Measurements from ENCODE around the gene KRT31. TPM values are rescaled to one million over a fixed set of nuclear protein-coding genes. Genes with fewer than 3 reads are reported as not detected.
"Not testable (repeated sequence)": the region's sequence is repeated elsewhere in the genome, so short reads cannot be mapped to it uniquely, and the experiment has no call there.

Gene KRT31
- total and polyA plus RNA-seq, 4 donors: not detected

DNA sequence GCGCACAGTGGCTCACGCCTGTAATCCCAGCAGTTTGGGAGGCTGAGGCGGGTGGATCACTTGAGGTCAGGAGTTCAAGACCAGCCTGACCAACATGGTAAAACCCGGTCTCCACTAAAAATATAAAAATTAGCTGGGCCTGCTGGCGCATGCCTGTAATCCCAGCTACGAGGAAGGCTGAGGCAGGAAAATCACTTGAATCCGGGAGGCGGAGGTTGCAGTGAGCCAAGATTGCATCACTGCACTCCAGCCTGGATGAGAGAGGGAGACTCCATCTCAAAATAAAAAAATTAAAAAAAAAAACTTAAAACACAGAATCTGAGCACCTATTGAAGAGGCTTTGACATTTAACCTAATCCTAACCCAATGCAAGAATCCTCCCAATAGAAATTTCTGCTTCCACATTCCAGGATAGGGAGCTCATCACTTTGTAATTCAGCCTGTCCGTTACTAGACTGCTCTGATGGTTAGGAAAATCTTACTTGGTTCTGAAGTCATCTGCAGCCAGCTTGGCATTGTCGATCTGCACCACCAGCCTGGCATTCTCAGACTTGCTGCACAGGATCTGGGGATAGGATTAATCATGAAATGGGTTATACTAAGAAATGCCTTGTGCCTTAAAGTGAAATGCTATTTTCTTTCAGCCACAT, 29.9 kb downstream of the KRT31 start:
- DNase-seq: no peak
- no peak overlapping the region for H3K27ac ChIP-seq (ENCODE audit: low read depth in 1 of 2, low read length in 2 of 2)
- no peak overlapping the region for H3K4me3 ChIP-seq (ENCODE audit: low read length in 2 of 2)
- 78 to 80% methylated on average over 10 of the region's 10 CpGs for WGBS, 2 donors
- no peaks in the 10 kb centered on the region for H3K27me3 ChIP-seq (ENCODE audit: control insufficient read depth in 1 of 2, insufficient read depth in 2 of 2, low read length in 1 of 2)
- no peaks in the 10 kb centered on the region for H3K9me3 ChIP-seq (ENCODE audit: control insufficient read depth, low read length)
- H3K36me3 ChIP-seq (ENCODE audit: control insufficient read depth in 1 of 2, insufficient read depth in 2 of 2, low read length in 1 of 2): no peaks in the 10 kb centered on the region
- H3K4me1 ChIP-seq (ENCODE audit: control insufficient read depth in 1 of 2, insufficient read depth in 2 of 2, low read length in 2 of 2): no peaks in the 10 kb centered on the region
- intact Hi-C loops (cut with DNase I): no loop called here
- ATAC-seq (ENCODE audit: low FRiP score): no peak

DNA sequence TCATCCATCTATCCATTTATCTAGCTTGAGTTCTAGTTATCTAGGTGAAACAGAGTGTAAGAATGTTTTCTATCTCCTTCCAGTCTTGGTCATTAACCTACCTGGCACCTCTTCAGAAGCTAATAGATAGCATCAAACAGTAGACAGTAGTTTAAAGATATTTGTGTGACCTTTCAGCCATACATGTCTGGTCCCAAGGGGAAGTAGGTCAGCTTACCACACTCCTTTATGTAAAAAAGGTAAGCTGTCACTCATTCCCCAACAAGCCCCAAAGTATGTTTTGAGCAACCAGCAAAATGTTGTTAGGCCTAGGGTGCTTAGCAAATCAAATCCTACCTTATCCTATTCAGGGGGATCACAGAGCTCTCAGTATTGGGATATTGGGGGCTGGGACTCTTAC, 31.3 kb downstream of the KRT31 start:
- DNase-seq: no peak
- Histone ChIP-seq H3K27me3 (ENCODE audit: control insufficient read depth in 1 of 2, insufficient read depth in 2 of 2, low read length in 1 of 2) (no peaks in the 10 kb centered on the region), H3K36me3 (ENCODE audit: control insufficient read depth in 1 of 2, insufficient read depth in 2 of 2, low read length in 1 of 2) (no peaks in the 10 kb centered on the region), H3K4me1 (ENCODE audit: control insufficient read depth in 1 of 2, insufficient read depth in 2 of 2, low read length in 2 of 2) (no peaks in the 10 kb centered on the region), H3K27ac (ENCODE audit: low read depth in 1 of 2, low read length in 2 of 2) (no peak overlapping the region), H3K9me3 (ENCODE audit: control insufficient read depth, low read length) (peaks cover 1% of the 10 kb centered on the region), H3K4me3 (ENCODE audit: low read length in 2 of 2) (no peak overlapping the region)
- intact Hi-C loops (cut with DNase I): no loop called here
- no peak for ATAC-seq (ENCODE audit: low FRiP score)

DNA sequence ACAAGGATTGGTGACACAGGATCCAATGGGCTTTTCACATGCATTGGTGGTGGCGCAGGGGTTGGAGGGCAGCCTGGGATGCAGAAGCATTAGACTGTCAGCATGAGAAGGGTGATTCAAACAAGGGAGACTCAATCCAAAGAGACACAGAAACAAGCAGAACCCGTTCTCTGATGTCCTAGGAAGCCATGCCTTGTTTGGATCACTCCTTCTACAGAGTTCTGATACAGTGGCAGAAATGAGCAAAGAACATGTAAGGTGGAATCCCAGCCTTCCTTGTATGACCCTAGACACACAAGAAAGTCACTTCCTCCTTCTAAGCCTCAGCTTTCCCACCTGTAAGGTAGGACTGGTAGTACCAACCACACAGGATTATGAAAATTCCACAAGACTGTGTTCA, 33.5 kb downstream of the KRT31 start:
- Histone ChIP-seq H3K4me1 (ENCODE audit: control insufficient read depth in 1 of 2, insufficient read depth in 2 of 2, low read length in 2 of 2) (no peaks in the 10 kb centered on the region), H3K27me3 (ENCODE audit: control insufficient read depth in 1 of 2, insufficient read depth in 2 of 2, low read length in 1 of 2) (no peaks in the 10 kb centered on the region), H3K36me3 (ENCODE audit: control insufficient read depth in 1 of 2, insufficient read depth in 2 of 2, low read length in 1 of 2) (no peaks in the 10 kb centered on the region), H3K9me3 (ENCODE audit: control insufficient read depth, low read length) (peaks cover 1% of the 10 kb centered on the region), H3K27ac (ENCODE audit: low read depth in 1 of 2, low read length in 2 of 2) (no peak overlapping the region), H3K4me3 (ENCODE audit: low read length in 2 of 2) (no peak overlapping the region)
- WGBS, 2 donors: 72 to 76% methylated on average over 2 of the region's 2 CpGs
- intact Hi-C loops (cut with DNase I): no loop called here
- DNase-seq (no peak), ATAC-seq (ENCODE audit: low FRiP score) (no peak)

DNA sequence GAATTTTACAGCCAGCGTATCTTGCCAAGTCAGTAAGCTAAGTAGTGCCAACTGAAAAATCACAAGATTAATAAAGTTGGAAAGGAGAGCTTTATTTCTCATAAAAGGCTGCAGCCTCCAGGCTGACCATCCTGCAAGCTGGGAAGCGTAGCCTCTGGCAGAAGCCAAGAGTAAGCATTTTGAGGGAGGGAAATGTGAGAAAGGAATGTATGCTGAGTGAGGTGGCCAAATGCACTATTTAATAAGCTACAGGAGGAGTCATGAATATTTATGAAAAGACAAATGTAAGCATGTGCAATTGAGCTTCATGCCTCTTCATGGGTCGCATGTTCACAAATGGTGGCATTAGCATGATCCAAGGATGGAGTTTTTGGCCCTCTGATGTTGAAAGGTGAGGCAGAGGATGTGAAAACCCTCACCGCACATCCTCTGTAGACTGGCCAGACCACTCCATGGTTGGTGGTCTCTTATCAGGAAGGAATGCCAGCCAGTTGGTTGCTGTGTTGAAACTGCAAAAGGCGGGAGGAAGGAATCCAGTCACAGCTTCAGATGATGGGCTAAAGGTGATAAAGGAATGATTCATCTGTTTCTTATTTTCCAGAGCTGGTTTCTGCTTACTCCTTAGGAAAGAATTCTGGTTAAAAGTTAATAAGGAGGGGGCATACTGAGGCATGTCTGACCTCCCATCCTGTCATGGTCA, 37.0 kb downstream of the KRT31 start:
- Histone ChIP-seq H3K27me3 (ENCODE audit: control insufficient read depth in 1 of 2, insufficient read depth in 2 of 2, low read length in 1 of 2) (no peaks in the 10 kb centered on the region), H3K36me3 (ENCODE audit: control insufficient read depth in 1 of 2, insufficient read depth in 2 of 2, low read length in 1 of 2) (no peaks in the 10 kb centered on the region), H3K27ac (ENCODE audit: low read depth in 1 of 2, low read length in 2 of 2) (no peak overlapping the region), H3K9me3 (ENCODE audit: control insufficient read depth, low read length) (peaks cover 3% of the 10 kb centered on the region), H3K4me1 (ENCODE audit: control insufficient read depth in 1 of 2, insufficient read depth in 2 of 2, low read length in 2 of 2) (no peaks in the 10 kb centered on the region), H3K4me3 (ENCODE audit: low read length in 2 of 2) (no peak overlapping the region)
- 77 to 79% methylated on average over 5 of the region's 5 CpGs for WGBS, 2 donors
- no peak for ATAC-seq (ENCODE audit: low FRiP score)
- no peak for DNase-seq
- intact Hi-C loops (cut with DNase I): no loop called here

DNA sequence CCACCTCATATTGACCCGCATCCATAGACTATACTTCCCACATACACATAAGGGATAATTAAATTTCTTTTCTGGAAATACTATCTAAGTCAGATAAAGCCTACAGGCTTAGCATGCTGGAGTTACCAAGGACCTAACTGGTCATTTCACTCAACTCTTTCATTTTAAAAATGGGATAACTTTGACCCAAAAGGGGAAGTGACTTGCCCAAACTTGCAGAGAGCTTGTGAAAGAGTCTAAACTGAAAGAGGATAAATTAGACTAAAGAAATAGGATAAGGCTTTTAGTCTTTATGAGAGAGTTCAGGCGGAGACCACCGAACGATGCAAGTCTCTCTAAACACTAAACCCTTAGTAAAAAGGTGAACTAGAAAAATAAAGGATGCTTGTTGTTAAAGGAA, 42.9 kb downstream of the KRT31 start:
- Histone ChIP-seq H3K4me3 (ENCODE audit: low read length in 2 of 2) (no peak overlapping the region), H3K27ac (ENCODE audit: low read depth in 1 of 2, low read length in 2 of 2) (no peak overlapping the region), H3K36me3 (ENCODE audit: control insufficient read depth in 1 of 2, insufficient read depth in 2 of 2, low read length in 1 of 2) (no peaks in the 10 kb centered on the region), H3K27me3 (ENCODE audit: control insufficient read depth in 1 of 2, insufficient read depth in 2 of 2, low read length in 1 of 2) (no peaks in the 10 kb centered on the region), H3K4me1 (ENCODE audit: control insufficient read depth in 1 of 2, insufficient read depth in 2 of 2, low read length in 2 of 2) (no peaks in the 10 kb centered on the region), H3K9me3 (ENCODE audit: control insufficient read depth, low read length) (peaks cover 2% of the 10 kb centered on the region)
- no peak for ATAC-seq (ENCODE audit: low FRiP score)
- intact Hi-C loops (cut with DNase I): no loop called here
- no peak for DNase-seq
- WGBS, 2 donors: 86 to 91% methylated on average over 4 of the region's 4 CpGs

DNA sequence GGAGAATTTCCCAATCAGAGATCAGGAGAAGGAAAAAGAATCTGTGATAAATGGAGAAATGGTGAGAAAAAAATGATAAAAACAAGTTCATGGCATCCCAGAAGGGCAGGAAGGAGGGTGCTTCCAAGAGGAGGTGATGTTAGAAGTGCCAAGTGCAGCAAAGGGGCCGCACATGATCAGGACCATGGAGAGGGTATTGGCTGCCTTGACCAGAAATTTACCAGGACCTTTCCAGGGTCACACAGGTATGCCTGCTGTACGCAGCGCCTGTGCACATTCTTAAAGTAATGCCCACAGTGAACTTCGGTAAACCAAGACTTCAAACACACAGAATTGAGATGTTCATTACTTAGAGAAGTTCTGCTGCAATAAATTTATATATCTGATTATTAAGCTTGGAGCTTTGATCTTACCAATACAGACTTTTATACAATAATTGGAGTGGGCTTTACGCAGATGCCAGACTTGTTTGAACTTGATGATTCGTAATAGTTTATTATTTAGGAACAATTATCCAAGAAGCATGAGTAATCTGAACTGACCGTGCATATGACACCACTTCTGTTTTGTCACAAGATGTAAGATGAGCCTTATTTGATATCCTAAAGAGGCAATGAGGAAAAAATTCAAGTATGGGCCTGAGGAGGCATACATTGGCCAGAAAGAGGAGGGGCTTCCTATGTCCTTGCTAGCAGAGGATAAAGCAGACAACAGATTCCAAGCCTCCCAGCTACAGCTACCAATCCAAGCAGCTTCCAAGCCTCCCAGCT, 44.6 kb downstream of the KRT31 start:
- DNase-seq (no peak), ATAC-seq (ENCODE audit: low FRiP score) (no peak)
- Histone ChIP-seq H3K27ac (ENCODE audit: low read depth in 1 of 2, low read length in 2 of 2) (no peak overlapping the region), H3K9me3 (ENCODE audit: control insufficient read depth, low read length) (peaks cover 2% of the 10 kb centered on the region), H3K4me1 (ENCODE audit: control insufficient read depth in 1 of 2, insufficient read depth in 2 of 2, low read length in 2 of 2) (no peaks in the 10 kb centered on the region), H3K36me3 (ENCODE audit: control insufficient read depth in 1 of 2, insufficient read depth in 2 of 2, low read length in 1 of 2) (no peaks in the 10 kb centered on the region), H3K4me3 (ENCODE audit: low read length in 2 of 2) (no peak overlapping the region), H3K27me3 (ENCODE audit: control insufficient read depth in 1 of 2, insufficient read depth in 2 of 2, low read length in 1 of 2) (no peaks in the 10 kb centered on the region)
- intact Hi-C loops (cut with DNase I): no loop called here
- 75 to 76% methylated on average over 7 of the region's 7 CpGs for WGBS, 2 donors

DNA sequence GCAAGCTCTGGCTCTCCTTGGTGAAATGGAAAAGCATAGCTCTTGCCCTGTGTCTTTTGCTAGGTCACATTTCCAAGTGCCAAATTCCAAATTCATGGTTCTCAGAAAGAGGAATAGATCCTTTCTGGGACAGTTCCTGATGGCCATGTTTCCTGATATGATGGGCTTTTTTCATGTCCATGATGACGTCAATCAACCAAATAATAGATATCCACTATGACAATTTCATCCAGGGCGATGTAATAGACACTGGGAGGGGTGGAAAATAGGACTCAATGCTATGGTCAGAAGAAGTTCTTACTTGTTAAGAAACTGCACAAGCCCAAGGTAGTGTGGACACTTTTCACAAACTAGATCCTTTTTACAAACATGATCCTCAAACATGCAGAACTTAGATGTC, 46.2 kb downstream of the KRT31 start:
- WGBS, 2 donors: 78 to 81% methylated on average over 2 of the region's 2 CpGs
- no peak for ATAC-seq (ENCODE audit: low FRiP score)

DNA sequence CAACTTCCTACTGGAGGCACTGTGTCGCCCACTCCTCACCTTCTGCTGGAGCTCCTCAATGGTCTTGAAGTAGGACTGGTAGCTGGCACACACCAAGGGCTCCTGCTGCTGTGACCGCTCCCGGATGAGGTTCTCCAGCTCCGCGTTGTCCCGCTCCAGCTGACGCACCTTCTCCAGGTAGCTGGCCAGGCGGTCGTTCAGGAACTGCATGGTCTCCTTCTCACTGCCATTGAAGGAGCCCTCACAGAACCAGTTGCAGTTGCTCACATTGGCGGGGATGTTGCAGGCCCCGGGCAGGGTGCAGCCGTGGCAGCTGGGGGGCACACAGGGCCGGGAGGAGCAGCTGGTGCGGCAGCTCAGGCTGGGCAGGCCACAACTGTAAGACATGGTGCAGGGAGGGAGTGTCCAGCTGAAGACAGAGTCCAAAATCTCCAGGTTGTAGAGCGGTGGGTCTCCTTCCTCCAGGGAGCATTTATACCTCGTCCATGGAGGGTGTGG, 47.0 kb downstream of the KRT31 start, which contains the start of gene KRT33A:
TSS of gene KRT33A (minus strand) at position 448 of the 498 bp plus-strand sequence. CDS start at position 387, 61 bp downstream.
- intact Hi-C loops (cut with DNase I); DNase-seq; H3K27ac ChIP-seq (ENCODE audit: low read depth in 1 of 2, low read length in 2 of 2); H3K9me3 ChIP-seq (ENCODE audit: control insufficient read depth, low read length); H3K27me3 ChIP-seq (ENCODE audit: control insufficient read depth in 1 of 2, insufficient read depth in 2 of 2, low read length in 1 of 2); H3K4me1 ChIP-seq (ENCODE audit: control insufficient read depth in 1 of 2, insufficient read depth in 2 of 2, low read length in 2 of 2); H3K4me3 ChIP-seq (ENCODE audit: low read length in 2 of 2); H3K36me3 ChIP-seq (ENCODE audit: control insufficient read depth in 1 of 2, insufficient read depth in 2 of 2, low read length in 1 of 2): not testable (repeated sequence)
- ATAC-seq (ENCODE audit: low FRiP score): peak; percentile 38
- 86 to 92% methylated on average over 16 of the region's 16 CpGs for WGBS, 2 donors

More for the DNA sequence above, 46.2 kb downstream of the KRT31 start:
- H3K9me3 ChIP-seq (ENCODE audit: control insufficient read depth, low read length): no peaks in the 10 kb centered on the region
- intact Hi-C loops (cut with DNase I): no loop called here
- no peaks in the 10 kb centered on the region for H3K27me3 ChIP-seq (ENCODE audit: control insufficient read depth in 1 of 2, insufficient read depth in 2 of 2, low read length in 1 of 2)
- no peak overlapping the region for H3K27ac ChIP-seq (ENCODE audit: low read depth in 1 of 2, low read length in 2 of 2)
- DNase-seq: no peak
- no peaks in the 10 kb centered on the region for H3K4me1 ChIP-seq (ENCODE audit: control insufficient read depth in 1 of 2, insufficient read depth in 2 of 2, low read length in 2 of 2)
- no peaks in the 10 kb centered on the region for H3K36me3 ChIP-seq (ENCODE audit: control insufficient read depth in 1 of 2, insufficient read depth in 2 of 2, low read length in 1 of 2)
- H3K4me3 ChIP-seq (ENCODE audit: low read length in 2 of 2): no peak overlapping the region
